ENCODE measurements around the gene CHEK2.

DNA sequence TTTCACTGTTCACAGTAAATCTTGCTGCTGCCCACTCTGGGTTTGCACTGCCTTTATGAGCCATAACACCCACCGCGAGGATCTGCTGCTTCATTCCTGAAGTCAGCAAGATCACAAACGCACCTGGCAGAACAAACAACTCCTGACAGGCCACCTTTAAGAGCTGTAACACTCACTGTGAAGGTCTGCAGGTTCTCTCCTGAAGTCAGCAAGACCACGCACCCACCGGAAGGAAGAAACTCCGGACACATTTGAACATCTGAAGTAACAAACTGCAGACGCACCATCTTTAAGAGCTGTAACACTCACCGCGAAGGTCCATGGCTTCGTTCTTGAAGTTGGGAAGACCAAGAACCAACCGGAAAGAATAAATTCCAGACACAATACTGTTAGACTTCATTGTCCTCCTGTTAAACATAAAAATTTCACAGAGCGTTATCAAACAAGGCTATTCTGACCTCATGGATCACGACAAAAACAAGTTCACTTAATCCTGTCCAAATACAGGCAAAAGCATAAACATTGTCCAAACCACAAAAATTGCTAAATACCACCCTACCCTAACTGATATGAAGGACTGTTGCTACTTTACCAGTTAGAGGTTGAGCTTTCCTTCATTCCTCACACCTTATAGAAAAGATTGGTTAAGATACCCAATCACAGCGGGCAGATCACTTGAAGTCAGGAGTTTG lies 27.9 kb upstream of the CHEK2 start:
- TF ChIP-seq, protein P1, sequence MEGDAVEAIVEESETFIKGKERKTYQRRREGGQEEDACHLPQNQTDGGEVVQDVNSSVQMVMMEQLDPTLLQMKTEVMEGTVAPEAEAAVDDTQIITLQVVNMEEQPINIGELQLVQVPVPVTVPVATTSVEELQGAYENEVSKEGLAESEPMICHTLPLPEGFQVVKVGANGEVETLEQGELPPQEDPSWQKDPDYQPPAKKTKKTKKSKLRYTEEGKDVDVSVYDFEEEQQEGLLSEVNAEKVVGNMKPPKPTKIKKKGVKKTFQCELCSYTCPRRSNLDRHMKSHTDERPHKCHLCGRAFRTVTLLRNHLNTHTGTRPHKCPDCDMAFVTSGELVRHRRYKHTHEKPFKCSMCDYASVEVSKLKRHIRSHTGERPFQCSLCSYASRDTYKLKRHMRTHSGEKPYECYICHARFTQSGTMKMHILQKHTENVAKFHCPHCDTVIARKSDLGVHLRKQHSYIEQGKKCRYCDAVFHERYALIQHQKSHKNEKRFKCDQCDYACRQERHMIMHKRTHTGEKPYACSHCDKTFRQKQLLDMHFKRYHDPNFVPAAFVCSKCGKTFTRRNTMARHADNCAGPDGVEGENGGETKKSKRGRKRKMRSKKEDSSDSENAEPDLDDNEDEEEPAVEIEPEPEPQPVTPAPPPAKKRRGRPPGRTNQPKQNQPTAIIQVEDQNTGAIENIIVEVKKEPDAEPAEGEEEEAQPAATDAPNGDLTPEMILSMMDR (IDR thresholded peaks at IDR 0.05) = no peak
- TF ChIP-seq POLR2A (IDR thresholded peaks at IDR 0.05) = no peak
